ENCODE results near the gene STON1.

Gene STON1

GRCh38 chr2:48626047-48626446 is 96.1 kb downstream of the STON1 start:
- no peak for FAIRE-seq

DNA sequence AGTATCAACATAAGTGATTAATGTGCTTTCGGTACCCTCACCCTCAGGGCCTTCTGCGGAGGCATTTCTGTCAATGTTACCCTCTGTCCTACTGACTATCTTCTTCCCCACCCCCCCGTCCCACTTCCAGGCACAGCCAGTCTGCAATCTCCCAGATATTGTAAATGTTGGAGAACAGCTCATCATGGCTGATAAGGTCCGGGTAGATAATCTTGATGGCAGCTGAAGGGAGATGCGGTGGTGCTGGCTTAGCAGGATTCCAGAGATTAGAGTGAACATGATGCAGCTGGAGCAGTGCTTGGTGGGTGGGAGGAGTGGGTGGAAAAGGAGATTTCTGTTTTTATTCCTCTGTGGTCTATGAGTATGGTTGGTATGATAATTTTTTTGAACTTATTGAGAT is 103.2 kb downstream of the STON1 start:
- no peak for FAIRE-seq

DNA sequence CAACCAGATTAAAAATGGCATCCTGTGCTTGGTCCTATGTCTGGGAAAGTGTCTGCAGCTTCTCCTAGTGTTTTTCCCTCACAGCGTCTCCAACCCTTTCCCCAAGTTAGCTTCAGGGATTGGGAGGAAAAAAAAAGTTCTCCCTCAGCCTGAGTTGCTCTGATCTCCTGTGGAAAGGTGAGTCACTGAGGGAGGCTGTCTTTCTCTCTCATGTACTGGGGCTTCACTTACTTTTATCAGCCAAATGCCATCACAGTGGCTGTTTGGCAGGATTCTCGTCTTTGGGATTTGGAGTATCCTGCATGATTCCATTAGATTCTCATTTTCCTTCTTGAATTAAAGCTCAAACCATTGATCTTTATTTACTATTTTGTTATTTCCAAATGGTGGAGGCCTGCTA is 105.8 kb downstream of the STON1 start:
- no peak for FAIRE-seq

- no peak for FAIRE-seq
Observed at GRCh38 chr2:48638261-48638660, 108.3 kb downstream of the STON1 start.

All from G401.6 (cell line).